Stimulated activated CD4-positive, alpha-beta T cell treated with anti-CD3 and anti-CD28 coated beads, TNF-alpha, amount 100 ng/mL, for 24 hours (primary cell): ENCODE results near the gene KIF17.
A peak's percentile ranks its signal among the peaks of the same experiment; 100 is the strongest.

Experiments used
- DNase-seq, 3 experiments: peaks; one replicate each; pipeline ENCODE4 v3.0.0-alpha.2; 2020; ENCODE audit warnings: low read depth in 3 of 3

Gene KIF17

DNA sequence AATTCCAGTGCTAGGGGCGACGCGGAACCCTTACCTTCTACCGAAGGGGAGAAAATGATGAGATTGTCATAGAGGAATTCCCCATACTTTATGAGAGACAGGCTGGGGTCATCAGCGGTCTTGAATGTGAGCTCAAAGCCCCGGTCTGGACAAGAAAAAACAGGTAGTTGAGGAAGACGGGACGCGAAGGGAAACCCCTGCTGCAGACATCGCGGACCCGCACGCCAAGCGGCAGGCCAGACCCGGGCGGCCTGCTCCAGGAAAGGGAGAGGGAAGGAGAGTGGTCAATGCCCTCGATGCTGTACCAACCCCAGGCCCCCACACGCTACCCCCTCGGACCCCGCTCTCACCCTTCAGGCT lies 57.0 kb downstream of the KIF17 start:
- DNase-seq, result no peak

DNA sequence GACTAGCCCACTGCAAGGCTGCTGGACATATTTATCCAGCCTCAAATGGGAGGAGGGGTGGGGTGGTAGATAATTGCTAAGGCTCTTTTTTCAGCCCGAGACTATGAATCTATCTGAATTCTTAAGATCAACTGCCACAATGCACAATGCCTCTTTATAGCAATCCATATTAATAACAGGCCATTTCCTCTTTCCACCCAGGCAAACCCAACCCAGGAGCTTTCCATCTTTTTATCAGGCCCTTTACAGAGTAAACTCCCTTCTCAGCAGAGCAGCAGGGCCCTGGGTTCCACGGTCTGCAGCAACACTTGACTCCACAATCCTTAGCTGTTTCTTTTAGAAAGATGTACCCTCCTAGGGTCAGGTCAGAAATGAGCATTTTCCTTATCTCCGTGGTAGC lies 57.4 kb downstream of the KIF17 start:
- no peak for DNase-seq

DNA sequence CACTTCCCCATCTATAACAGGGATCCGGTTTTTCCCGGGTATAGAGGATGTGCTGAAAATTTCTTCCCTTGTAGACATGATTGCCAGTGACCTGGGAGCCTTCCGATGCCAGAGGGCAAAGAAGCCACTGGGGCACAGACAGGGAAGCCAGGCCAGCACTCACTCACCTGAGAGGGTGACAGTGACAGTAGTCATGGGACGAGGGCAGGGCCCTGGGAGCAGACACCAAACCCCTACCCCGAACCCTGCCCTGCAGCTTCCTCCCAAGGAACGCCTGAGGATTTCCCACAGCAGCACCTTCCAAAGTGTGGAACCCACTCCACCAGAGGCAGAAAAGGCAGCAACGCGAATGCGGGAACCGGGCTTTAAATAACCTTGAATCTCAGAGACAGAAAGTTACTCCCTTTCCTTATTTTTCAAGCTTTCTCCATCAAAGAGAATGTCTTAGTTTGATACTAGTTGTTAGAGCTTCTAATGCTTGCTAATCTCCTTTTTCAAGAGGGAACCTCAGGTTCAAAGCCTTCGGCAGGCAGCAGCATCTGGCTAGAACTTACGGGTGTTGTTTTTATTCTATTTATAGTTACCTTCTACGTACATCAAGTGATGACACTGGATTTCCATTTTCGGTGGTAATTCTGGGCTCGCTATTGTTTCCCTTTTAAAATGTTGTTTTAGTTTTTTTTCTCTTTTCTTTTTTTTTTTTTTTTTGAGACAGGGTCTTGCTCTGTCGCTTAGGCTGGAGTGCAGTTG lies 59.5 kb downstream of the KIF17 start:
- no peak for DNase-seq

DNA sequence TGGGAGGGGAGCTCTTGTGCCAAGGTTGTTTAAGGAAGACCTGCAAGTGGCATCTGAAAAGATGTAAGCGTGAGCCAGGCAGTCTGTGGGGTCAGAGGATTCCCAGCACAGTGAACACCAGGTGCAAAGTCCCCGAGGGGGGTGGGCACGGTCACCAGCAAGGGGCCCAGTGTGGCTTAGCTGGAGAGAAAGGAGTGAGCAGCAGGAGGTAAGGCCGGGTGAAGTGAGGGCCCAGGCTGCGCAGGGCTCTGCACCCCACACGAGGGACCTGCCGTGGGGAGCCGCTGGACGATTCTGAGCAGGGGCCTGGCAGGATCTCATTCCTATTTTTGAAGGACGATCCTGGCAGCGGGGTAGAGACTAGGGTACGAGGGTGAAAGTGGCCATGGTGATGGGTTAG lies 60.8 kb downstream of the KIF17 start:
- no peak for DNase-seq

DNA sequence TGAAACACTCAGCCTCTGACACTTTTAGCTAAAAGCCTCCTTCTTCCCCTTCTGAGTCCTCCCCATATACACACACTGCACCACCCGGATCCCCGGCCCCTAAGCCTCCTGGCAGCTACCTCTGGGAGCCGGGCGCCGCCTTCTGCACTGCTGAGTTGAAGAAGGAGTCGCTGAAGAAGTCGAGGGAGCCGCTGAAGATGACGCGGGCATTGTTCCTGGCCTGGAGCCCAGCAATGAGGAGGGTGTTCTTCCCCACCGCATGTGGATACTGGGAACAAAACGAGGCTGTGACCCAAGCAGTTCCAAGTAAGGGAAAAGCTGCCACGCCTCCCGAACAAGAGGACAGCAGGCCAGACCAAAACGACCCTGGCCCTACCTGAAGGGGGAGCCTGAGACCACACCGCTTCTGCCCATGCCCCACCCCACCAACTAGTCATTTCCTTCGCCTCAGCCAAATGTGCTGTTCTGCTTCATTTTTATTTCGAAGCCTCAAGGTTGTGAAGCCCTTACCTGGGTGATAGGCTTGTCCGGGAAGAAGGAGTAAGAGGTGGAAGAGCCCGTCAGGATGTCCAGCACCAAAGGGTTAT lies 63.6 kb downstream of the KIF17 start:
- DNase-seq, result no peak

DNA sequence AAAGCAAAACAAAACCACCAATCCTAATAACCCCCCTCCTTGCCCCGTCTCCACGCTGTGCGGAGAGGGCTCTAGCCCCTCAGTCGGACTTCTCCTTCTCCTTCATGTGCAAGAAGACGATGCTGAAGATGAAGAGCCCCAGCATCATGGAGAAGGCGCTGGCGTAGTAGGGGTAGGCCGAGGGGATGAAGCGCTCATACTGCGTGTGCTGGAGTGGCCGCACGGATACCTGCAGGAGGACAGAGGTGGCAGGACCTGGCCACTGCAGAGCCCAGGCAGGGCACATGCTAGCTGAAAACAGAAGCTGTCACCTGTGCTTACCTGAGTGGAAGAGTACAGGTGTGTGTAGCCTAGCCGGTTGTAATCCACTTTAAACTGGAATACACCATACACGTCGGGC lies 65.5 kb downstream of the KIF17 start:
- no peak for DNase-seq

DNA sequence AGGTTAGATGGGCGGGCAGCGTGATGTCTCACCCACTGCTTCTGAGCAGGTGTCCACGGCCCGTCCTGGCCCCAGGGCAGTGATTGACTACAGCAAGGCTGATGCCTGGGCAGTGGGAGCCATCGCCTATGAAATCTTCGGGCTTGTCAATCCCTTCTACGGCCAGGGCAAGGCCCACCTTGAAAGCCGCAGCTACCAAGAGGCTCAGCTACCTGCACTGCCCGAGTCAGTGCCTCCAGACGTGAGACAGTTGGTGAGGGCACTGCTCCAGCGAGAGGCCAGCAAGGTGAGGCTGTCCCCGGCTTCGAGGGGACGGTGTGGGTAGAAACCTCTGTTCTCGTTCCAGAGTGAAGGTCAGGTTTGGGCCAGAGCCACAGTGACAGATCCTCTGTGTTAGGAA lies 68.9 kb downstream of the KIF17 start:
- no peak for DNase-seq

DNA sequence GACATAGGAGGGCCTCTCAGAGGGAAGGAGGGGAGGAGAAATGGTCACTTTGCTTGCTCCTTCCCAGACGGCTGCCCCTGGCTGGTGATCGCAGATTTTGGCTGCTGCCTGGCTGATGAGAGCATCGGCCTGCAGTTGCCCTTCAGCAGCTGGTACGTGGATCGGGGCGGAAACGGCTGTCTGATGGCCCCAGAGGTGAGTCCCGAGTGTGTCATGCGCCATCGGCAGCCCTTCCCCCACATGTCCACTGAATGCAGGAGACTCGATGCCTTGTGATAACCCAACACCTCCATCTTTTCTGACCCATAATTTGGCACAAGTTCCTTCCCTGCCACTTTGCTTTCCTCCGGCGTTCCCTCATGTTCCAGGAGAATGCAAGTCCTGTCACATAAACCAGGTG lies 69.4 kb downstream of the KIF17 start:
- no peak for DNase-seq

DNA sequence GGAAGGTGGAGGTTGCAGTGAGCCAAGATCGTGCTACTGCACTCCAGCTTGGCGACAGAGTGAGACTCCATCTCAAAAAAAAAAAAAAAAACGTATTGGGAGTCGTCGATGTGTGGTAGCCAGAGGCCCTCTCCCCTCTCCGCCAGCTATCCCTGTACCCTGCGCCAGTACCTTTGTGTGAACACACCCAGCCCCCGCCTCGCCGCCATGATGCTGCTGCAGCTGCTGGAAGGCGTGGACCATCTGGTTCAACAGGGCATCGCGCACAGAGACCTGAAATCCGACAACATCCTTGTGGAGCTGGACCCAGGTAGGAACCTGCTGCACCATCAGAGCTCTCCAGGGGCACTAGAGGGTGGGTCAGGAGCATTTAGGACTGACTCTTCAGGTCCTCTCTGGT lies 72.4 kb downstream of the KIF17 start:
- no peak for DNase-seq

DNA sequence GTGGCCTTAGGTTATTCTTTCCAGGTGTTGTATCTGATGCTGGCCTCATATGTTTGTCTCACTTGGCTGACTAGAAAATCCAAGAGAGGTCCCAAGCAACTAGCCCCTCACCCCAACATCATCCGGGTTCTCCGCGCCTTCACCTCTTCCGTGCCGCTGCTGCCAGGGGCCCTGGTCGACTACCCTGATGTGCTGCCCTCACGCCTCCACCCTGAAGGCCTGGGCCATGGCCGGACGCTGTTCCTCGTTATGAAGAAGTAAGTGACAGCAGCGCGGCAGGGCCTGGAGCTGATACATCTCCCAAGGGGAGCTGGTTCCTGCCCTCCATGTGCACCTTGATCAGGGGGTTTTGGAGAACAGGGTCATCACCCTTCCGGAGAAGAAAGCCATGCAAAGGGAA lies 73.4 kb downstream of the KIF17 start:
- DNase-seq, result no peak

DNA sequence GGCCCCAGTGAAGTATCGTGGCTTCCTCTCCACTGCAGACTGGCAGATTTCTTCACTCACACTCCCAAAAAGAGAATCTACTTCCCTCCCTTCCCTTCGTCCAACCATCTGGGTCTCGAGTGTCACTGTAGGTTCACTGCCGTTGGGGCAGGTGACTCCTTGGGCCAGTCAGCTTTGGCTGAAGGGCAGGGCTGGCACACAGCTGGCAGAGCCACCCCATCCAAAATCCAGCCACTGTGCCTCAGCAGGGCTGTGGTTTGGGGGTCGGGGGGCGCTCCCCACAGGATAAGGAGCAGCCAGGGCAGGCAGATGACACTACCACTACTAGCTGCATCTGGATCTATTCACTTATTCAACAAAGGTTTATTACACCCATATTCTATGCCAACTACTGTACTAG lies 74.7 kb downstream of the KIF17 start:
- DNase-seq, result no peak

DNA sequence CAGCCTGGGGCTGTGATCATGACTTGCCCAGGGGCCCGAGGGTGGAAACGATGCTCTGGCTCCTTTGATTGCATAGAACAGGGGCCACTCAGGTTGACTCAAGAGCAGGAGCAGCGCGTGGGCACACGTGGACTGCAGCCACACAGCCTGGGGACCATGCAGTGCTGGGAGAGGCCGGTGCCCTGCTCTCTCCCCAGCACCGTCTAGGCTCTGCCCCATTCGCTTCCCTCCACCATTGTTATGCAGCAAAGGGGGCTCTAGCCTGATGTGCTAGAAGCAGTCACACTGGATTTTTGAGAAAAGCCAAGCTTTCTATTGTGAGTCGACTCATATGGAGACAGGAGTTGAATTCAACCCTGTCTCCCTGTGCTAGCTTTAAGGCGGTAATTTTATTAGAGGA lies 75.8 kb downstream of the KIF17 start:
- DNase-seq, result no peak

DNA sequence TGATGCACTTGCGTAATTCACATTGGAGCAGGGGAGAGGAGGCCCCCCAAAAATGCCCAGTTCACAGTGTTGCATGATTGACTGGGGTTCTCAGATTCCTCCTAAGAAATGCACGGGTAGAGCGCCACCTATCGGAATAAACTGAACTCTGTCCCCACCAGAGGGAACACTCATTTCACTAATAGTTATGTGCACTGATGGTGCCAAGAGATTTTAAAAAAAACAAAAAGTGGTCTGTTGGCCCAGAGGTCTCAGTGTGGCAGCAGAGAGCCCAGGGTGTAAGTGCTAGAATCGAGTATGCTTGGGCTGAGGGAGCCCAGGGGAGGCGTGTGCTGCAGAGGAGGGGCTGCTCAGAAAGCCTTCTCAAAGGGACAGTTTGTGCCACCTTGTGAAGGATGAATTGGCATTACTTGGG lies 77.6 kb downstream of the KIF17 start:
- DNase-seq, result peak; percentile 21 to 43 (median 32)

DNA sequence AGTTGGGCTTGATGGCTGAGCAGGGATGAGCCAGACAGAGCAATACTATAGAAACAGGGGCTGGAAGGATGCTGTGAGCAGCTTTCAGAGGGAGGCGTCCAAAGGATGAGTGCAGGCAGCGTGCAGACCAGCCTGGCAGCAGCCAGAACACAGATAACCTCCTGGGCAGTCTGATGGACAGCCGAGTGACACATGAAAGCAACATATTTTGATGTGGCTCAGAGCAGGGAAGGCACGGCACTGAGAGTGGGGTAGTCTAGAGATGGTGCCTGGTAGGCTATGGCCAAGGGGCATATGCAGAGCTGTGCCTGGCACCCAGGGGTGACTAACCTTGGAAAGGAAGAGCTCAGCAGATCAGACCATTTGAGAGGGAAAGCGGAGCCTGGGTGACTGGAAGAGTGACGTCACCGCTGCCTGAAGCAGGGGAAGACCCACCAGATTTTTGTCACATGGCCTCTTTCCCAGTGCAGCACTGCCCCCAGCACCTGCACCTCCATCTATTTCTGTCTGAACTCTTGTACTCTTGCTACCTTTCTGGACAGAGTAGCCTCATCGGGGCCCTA lies 80.9 kb downstream of the KIF17 start:
- no peak for DNase-seq

DNA sequence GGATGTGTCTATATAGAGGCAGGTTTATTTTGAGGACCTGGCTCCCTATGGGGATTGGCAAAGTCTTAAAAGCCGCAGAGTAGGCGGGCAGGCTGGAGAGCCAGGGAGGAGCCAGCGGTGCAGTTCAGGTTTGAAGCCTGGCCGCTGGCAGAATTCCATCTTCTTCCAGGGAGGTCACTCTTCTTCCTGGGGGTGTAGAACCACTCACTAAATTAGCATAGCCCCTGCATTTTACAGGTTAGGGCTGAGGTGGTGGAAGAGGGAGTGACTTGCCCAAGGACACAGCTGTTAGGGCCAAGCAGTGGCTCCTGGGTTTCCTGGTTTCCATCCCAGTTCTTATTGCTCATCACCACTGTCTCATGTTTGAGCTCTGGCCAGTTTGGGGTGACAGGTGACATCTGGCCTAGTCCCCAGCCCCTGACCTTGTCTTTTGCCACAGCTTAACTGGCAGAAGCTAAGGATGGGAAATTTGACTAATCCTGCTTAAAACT lies 83.2 kb downstream of the KIF17 start:
- DNase-seq, result no peak

DNA sequence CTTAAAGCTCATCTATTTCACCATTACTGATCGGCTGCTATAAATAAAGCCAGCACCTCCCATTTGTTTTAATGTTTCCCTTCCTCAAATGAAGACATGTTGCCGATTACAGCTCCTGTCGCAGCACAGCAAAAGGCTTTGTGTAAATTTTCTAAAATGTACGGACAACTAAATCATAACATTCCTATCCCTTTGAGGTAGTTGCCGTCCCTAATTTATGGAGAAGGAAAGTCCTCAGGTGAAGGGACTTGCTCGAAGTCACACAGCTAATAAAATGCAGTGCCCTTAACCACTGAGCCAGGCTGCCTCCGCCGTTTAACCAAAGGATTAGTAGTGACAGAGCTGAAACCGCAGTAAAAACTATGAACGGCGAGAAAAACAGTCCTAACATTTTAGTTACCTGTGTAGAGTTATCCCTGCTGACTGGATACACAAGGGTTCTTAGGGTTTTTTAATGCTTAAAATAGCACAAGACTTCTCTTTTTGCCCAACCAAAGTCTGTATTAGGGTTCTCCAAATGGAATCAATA lies 83.7 kb downstream of the KIF17 start:
- no peak for DNase-seq

DNA sequence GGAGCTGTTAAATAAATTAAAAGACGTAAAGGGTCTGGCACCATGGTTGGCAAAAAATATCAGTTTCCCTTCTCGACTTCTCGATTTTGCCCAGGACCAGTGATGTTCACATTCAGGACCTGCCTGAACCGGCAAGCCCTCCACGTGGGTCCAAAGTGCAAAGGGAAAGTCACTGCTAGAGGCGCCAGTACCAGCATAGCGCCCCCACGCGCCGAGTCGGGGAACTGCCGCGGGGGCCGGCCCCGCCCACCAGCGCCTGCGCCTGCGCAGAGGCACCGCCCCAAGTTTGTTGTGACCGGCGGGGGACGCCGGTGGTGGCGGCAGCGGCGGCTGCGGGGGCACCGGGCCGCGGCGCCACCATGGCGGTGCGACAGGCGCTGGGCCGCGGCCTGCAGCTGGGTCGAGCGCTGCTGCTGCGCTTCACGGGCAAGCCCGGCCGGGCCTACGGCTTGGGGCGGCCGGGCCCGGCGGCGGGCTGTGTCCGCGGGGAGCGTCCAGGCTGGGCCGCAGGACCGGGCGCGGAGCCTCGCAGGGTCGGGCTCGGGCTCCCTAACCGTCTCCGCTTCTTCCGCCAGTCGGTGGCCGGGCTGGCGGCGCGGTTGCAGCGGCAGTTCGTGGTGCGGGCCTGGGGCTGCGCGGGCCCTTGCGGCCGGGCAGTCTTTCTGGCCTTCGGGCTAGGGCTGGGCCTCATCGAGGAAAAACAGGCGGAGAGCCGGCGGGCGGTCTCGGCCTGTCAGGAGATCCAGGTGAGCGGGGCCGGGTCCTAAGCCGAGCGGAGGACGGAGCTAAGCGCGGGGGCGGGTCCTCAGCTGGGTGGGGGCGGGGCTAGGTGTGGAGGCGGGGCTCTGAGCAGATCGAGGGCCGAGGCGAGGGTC lies 84.4 kb downstream of the KIF17 start, which contains the start of gene PINK1:
PINK1 (plus strand) TSS at position 269 of the 875 bp plus-strand sequence; CDS start at position 360, 91 bp downstream.
- DNase-seq, result peak; percentile 71 to 84 (median 73)

DNA sequence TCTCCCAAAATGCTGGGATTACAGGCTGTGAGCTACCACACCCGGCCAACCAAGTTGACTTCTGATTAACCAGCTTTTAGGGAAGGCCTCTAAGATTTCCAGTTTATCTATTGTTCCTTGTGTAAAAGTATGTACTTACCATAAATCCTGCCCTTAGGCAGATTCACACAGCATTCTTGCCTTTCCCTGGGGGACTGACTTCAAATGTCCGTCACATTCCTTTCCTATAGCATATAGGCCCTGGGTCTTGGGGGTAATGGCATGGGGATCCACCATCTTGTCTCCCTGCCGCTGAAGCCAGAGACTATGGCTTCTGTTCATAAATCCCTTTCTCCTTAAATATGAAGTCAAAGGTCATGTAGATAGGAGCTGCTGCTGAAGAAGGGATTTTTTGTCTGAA lies 85.4 kb downstream of the KIF17 start:
- no peak for DNase-seq

DNA sequence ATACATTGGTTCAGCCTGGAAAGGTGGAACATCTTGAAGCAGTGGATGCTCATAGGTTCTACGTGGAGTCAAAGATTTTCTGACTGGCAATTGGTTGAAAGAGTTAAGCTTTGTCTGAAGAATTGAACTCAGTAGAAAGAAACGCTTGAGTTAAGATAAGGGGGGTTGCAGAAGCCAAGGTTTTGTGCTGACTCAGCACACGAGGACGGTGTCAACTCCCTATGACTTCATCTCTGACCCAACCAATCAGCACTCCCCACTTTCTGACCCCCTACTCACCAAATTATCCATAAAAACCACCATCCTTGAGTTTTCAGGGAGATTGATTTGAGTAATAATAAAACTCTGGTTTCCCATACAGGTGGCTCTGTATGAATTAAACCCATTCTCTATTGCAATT lies 87.1 kb downstream of the KIF17 start:
- DNase-seq, result no peak

DNA sequence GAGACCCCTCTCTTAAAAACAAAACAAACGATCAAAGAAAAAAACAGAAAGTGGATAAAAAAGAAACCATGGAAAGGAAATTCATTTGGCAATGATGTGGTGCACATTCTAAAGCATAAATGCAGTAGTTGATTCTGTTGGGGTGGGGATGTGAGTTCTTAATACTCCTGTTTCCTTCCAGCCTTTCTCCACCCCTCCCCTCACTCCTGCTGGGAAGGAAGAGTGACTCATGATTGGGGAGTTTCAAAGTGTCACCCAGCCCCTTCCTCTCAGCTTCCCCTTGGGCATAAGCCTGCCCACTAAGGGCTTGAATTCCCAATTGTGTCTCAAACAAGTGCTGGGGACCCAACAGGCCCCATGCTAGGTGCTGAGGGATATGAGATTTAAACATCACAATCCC lies 91.3 kb downstream of the KIF17 start:
- DNase-seq, result no peak

DNA sequence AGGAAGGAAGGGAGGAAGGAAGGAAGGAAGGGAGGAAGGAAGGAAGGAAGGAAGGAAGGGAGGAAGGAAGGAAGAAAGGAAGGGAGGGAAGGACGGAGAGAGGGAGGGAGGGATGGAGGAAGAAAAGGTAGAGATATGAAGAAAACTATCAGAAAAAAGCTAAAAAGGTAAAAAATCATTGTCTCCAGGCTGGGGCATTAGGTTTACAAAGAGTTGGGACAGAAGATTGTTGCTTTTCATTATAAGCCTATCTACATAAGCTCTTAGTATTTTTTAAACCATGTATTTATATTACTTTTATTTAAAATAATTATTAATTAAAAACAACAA lies 91.7 kb downstream of the KIF17 start:
- no peak for DNase-seq
